Forelimb muscle (tissue), 1 donor: ENCODE results near the gene SLC34A1. TPM values are rescaled to one million over a fixed set of nuclear protein-coding genes. Genes with fewer than 3 reads are reported as not detected.
A peak's percentile ranks its signal among the peaks of the same experiment; 100 is the strongest.
"Not testable (repeated sequence)": the region's sequence is repeated elsewhere in the genome, so short reads cannot be mapped to it uniquely, and the experiment has no call there.

Source experiments
- DNase-seq: peaks from one replicate; pipeline ENCODE4 v3.0.0-alpha.2; 2013; ENCODE audit warnings: low read depth
- polyA plus RNA-seq: library from polyadenylated mRNA; unstranded; fragments of 120-200 nt; gene quantifications from one replicate; pipeline ENCODE4 v1.2.1, GENCODE V29; 2013; ENCODE audit not compliant: insufficient read length

The SLC34A1 gene
- polyA plus RNA-seq, 1 donor = not detected

GRCh38 chr5:177355162-177355867, 28.9 kb upstream of the SLC34A1 start:
- DNase-seq = no peak

DNA sequence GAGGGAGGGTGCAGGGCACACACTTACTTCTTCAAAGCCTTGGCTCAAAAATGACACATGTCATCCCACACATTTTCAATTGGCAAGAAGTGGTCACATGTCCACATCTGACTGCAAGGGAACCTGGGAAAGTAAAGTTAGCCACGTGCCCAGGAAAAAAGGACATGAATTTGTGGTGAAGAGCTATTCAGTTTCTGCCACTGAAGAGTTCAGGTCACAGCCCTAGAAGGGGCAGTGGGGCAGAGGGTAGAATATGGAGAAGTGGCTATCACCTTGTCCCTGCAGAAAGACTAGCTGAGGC, 28.4 kb upstream of the SLC34A1 start:
- no peak for DNase-seq

- DNase-seq = no peak
Observed at GRCh38 chr5:177356746-177357145, 27.5 kb upstream of the SLC34A1 start.

GRCh38 chr5:177357146-177357458, 27.1 kb upstream of the SLC34A1 start:
- DNase-seq = no peak

DNA sequence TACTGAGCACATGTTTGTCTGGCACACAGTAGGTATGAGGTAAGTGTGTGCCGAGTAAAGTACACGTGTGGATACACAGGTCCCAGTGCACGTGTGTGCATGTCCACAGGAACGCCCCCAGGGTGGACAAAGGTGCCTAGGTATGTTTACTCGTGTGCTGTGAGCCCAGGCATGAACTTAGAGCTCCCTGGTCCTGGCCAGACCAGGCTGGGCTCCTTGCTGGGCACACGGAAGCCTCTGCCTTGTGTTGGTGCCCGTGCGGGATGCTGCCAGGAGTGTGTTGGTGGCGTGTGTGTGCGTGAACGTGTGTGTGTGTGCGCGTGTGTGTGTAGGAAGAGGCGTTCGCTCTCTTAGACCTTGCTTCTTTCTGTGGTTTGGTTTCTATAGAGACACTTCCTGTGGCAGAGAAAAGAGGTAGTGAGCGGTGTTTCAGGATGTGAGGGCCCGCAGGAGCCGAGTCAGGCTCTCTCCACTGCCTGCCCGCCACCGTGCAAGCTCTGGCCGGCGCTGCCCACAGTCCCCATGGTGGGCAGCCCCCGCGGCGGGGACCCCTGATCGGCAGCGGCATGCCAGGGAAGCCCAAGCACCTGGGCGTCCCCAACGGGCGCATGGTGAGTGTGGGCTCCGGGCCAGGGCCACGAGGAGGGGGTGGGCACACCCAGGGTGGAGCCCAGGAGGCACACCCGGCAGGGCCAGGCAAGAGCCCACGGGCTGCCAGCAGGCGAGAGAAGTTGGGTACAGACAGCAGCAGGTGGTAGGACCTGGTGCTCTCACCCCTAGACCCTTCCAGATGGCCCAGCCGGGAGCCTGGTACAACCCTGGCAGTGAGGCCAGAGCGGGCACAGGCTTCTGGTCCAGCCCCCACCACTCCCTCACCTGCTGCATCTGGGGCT, 26.5 kb upstream of the SLC34A1 start, which contains the start of gene RGS14:
RGS14 (plus strand) TSS at position 466 of the 893 bp plus-strand sequence; CDS start at position 567, 101 bp downstream.
- no peak for DNase-seq

GRCh38 chr5:177358370-177358819, 25.8 kb upstream of the SLC34A1 start:
- DNase-seq = no peak

DNA sequence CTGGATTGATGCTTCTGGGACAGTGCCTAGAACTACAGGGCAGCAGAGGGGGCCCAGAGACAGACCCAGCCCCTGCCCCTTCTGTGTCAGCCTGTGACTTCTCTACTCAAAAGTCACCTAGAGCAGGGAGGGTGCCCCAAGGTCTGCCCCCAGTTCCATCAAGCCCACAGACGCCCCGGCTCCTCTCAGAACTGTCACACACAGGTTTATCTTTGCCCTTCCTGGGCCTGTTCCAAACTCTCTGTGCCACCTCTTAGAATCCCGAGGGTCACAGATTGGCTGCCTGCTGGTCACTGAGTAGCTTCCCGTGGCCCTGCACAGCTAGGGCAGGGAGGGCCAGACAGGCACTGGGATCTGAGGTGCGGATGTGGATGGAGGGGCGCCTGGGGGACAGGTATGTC, 24.8 kb upstream of the SLC34A1 start:
- no peak for DNase-seq

DNA sequence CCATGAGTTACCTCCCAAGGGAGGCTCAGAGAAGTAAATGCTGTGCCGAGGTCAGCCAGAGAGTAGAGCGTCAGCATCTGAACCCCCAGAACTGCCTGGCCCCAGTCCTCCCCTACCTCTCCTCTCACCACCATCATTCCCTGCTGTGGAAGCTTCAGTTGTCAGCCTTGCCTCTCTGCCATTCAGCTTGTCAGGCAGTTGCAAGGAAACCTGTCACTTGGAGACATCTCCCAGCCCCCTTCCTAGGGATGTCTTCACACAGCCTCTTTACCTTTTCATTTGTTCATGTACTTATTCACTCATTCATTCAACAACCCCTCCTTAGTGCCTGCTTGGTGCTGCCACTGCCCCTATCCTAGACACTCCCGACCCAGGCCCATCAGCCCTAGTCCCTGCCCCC, 24.4 kb upstream of the SLC34A1 start:
- DNase-seq = no peak

DNA sequence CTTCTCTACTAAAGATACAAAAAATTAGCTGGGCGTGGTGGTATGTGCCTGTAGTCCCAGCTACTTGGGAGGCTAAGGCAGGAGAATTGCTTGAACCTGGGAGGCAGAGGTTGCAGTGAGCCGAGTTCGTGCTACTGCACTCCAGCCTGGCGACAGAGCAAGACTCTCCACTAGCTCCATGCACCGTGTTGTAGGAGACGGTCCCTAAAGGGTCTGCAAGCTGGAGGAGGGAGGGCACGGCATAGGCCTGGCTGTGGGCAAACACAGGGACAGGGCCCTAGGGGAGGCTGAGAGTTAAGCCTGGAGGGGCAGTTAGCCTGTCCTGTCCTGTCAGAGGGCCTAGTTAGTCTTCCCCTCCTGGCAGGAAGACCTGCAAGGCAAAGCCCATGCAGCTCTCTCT, 23.5 kb upstream of the SLC34A1 start:
- not testable (repeated sequence) for DNase-seq

- DNase-seq = no peak
Observed at GRCh38 chr5:177361418-177362291, 22.6 kb upstream of the SLC34A1 start.

GRCh38 chr5:177362292-177362609, 22.0 kb upstream of the SLC34A1 start:
- DNase-seq = no peak

GRCh38 chr5:177362610-177363507, 21.4 kb upstream of the SLC34A1 start:
- DNase-seq = no peak

GRCh38 chr5:177363565-177363964, 20.7 kb upstream of the SLC34A1 start:
- DNase-seq = no peak

DNA sequence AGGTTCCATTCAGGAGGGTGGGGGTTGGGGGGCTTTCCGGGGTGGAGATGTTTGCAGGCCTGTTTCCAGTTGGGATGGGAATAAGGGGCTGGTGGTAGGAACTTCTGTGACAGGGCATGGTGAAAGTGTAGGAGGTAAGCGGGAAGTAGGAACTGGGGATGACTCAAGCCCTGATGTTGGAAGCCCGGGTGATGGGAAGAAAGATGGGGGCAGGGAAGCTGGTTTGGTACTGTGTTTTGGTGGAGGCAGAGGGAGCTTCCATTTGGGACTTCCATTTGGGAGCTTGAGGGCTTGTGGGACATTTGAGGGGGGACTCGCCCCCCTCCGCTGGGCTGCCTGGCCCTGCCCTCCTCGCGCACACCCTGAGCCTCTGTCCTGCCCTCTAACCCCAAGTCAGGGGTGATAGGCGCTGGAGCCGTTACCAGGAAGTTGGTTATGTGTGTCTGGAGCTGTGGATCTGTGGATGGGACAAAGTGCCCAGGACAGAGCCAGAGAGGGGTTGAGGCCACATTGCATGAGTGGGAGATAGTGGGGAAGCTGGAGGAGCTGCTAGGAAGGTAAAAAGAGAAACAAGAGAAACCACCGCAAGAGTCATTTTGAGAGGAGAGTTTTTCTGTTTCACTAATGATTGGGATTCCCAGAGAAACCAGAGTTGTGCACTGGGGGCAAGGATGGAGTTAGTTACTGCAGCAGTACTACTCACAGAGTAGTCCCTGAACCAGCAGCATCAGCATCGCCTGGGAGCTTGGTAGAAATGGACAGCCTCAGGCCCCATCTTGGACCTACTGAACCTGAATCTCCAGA, 19.9 kb upstream of the SLC34A1 start:
- DNase-seq = no peak

DNA sequence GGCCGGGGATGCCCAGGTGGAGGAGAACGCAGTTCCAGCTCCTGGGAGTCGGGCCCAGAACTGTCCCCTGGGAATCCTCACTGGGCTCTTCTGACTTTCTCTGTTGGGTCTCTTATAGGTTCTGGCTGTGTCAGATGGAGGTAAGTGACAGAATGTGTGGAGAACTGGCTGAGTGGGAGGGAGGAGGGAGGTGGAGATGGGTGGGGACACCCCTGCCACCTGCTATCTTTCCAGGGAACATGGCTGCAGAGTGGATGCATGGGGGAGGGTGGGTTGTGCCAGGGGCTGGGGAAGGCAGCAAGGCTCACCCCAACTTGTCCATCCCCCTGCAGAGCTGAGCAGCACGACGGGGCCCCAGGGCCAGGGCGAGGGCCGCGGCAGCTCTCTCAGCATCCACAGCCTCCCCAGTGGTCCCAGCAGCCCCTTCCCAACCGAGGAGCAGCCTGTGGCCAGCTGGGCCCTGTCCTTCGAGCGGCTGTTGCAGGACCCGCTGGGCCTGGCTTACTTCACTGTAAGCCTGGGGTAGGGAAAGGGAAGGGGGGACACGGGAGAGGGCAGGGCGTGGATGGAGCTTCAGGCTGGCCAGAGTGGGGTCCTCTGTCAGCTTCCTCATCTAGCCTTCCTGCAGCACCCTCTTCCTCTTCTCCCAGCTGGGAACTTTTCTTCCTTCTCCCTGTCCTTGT, 18.2 kb upstream of the SLC34A1 start:
- no peak for DNase-seq

DNA sequence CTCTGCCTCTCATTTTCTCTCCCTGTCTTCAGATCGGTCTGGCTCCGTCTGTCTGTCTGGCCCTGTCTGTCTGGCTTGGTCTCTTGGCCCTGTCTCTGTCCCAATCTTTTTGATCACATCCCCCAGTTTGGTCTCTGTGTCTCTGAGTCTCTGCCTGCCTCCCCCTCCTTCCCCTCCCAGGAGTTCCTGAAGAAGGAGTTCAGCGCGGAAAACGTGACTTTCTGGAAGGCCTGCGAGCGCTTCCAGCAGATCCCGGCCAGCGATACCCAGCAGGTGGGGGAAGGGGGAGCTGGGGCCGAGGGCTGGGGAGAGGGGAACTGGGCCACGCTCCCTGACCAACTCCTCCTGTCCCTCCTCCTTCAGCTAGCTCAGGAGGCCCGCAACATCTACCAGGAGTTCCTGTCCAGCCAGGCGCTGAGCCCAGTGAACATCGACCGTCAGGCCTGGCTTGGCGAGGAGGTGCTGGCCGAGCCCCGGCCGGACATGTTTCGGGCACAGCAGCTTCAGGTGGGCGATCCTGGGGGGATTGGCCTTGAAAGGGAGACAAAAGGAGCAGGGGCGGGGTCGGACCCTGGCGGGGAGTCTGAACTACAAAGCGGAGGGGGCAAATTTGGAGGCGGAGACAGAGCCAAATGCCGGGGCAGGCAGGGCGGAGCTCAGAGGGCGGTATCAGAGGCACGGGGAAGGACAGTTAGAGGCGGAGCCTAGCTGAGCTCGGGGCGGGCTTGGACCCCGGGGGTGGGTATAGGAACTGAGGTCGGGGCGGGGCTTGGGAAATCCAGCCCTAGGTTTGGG, 17.5 kb upstream of the SLC34A1 start:
- peak; percentile 60 for DNase-seq

DNA sequence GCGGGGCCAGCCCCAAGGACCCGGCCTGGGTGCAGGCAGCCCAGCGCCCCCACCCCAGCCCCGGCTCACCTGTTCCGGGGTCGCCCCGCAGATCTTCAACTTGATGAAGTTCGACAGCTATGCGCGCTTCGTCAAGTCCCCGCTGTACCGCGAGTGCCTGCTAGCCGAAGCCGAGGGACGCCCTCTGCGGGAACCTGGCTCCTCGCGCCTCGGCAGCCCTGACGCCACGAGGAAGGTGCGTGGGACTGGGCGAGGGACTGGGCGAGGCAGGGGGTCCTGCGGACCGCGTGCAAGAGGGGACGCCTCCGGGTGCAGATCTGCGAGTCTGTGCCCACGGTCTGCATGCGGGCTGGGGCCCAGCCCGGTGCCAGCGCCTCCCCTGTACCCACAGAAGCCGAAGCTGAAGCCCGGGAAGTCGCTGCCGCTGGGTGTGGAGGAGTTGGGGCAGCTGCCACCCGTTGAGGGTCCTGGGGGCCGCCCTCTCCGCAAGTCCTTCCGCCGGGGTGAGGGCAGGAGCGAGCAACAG, 16.8 kb upstream of the SLC34A1 start:
- no peak for DNase-seq

- DNase-seq = no peak
Observed at GRCh38 chr5:177367981-177368868, 16.0 kb upstream of the SLC34A1 start.
